H1 (cell line): ENCODE results near the gene KLHL29. TPM values are rescaled to one million over a fixed set of nuclear protein-coding genes. Genes with fewer than 3 reads are reported as not detected.

Experiments
- CTCF ChIA-PET: fragments of 300-600 bp; sonication (Branson Sonifier 250); formaldehyde crosslinking; loops from one replicate; lab custom pipeline; 2021; ENCODE audit not compliant: partially characterized antibody; lab: Charles Lee
- POLR2A ChIA-PET: fragments of 300-600 bp; sonication (Branson Sonifier 250); formaldehyde crosslinking; loops from one replicate; lab custom pipeline; 2021; ENCODE audit warnings: inconsistent platforms; ENCODE audit not compliant: partially characterized antibody; lab: Charles Lee
- DNase-seq, 2 experiments: peaks; one replicate each; pipeline versions ENCODE4 v3.0.0 to v3.0.0-alpha.2; 2010 to 2022; ENCODE audit warnings: low spot score in 2 of 2, low read depth in 1 of 2, mixed read lengths in 1 of 2
- FAIRE-seq: peaks from 2 replicates; lab custom pipeline; 2011; peaks lifted over from hg19 to GRCh38; lab: Jason Lieb, UNC
- H2AFZ ChIP-seq: 2 replicates; pipeline ENCODE4 v1.8.1; 2012; ENCODE audit warnings: low read length, inconsistent platforms
- H2AK5ac ChIP-seq: 2 replicates; pipeline ENCODE4 v1.6.1; 2013; ENCODE audit warnings: low read depth, low read length
- H2BK120ac ChIP-seq: replicated peaks from 2 replicates; pipeline ENCODE3; 2013; ENCODE audit warnings: low read depth, low read length, inconsistent platforms
- H2BK12ac ChIP-seq: 2 replicates; pipeline ENCODE4 v1.6.1; 2013; ENCODE audit warnings: low read depth, low read length
- H2BK15ac ChIP-seq: 2 replicates; pipeline ENCODE4 v1.6.1; 2013; ENCODE audit warnings: low read length
- H2BK20ac ChIP-seq: 2 replicates; pipeline ENCODE4 v1.6.1; 2013; ENCODE audit warnings: low read length
- H2BK5ac ChIP-seq: 2 replicates; pipeline ENCODE4 v1.6.1; 2013; ENCODE audit warnings: low read depth, low read length
- H3K14ac ChIP-seq: 2 replicates; pipeline ENCODE4 v1.6.1; 2013; ENCODE audit warnings: inconsistent platforms; ENCODE audit not compliant: insufficient read length
- H3K18ac ChIP-seq: 2 replicates; pipeline ENCODE4 v1.6.1; 2013; ENCODE audit warnings: low read length; ENCODE audit errors: extremely low read depth
- H3K23ac ChIP-seq: 2 replicates; pipeline ENCODE4 v1.6.1; 2013; ENCODE audit warnings: inconsistent platforms; ENCODE audit not compliant: insufficient read length
- H3K23me2 ChIP-seq: 2 replicates; pipeline ENCODE4 v1.6.1; 2013; ENCODE audit warnings: low read depth, low read length
- H3K27ac ChIP-seq: 2 replicates; pipeline ENCODE4 v1.6.1; 2011; ENCODE audit warnings: low read depth, low read length, inconsistent platforms
- H3K27me3 ChIP-seq, 4 experiments: replicated peaks in 1 of 4; 1 replicate in 1 of 4; 2 replicates in 3 of 4; pipeline versions ENCODE4 v1.6.1 to v1.8.1; 2011 to 2013; ENCODE audit warnings: low read length in 3 of 4, mild to moderate bottlenecking in 3 of 4, inconsistent platforms in 2 of 4, mixed read lengths in 2 of 4, moderate library complexity in 1 of 4; ENCODE audit not compliant: control insufficient read depth in 3 of 4, insufficient read depth in 3 of 4; ENCODE audit errors: extremely low read depth in 1 of 4
- H3K36me3 ChIP-seq, 4 experiments: 2 replicates each; pipeline versions ENCODE4 v1.6.1 to v1.8.1; 2011 to 2013; ENCODE audit warnings: mild to moderate bottlenecking in 4 of 4, low read length in 3 of 4, moderate library complexity in 2 of 4, control low read depth in 1 of 4, inconsistent platforms in 1 of 4; ENCODE audit not compliant: insufficient read depth in 4 of 4, control insufficient read depth in 2 of 4
- H3K4ac ChIP-seq: replicated peaks from 2 replicates; pipeline ENCODE3; 2013; ENCODE audit warnings: low read length, low read depth, mixed read lengths, inconsistent platforms; ENCODE audit not compliant: insufficient read length
- H3K4me1 ChIP-seq, 4 experiments: replicated peaks in 1 of 4; 1 replicate in 1 of 4; 2 replicates in 3 of 4; pipeline versions ENCODE4 v1.6.1 to v1.8.1; 2011 to 2013; ENCODE audit warnings: low read length in 3 of 4, inconsistent platforms in 2 of 4, mixed read lengths in 1 of 4; ENCODE audit not compliant: insufficient read depth in 4 of 4, control insufficient read depth in 3 of 4
- H3K4me2 ChIP-seq, 2 experiments: 2 replicates each; pipeline versions ENCODE4 v1.6.1 to v1.8.1; 2011 to 2013; ENCODE audit warnings: low read depth in 2 of 2, low read length in 2 of 2, control low read depth in 1 of 2, inconsistent platforms in 1 of 2, mild to moderate bottlenecking in 1 of 2; ENCODE audit not compliant: insufficient read depth in 1 of 2
- H3K4me3 ChIP-seq, 4 experiments: fragments of 200-600, 300-600 bp in 1 of 4; sonication (generic), shearing (Covaris generic), sonication (Bioruptor Twin) in 1 of 4; 2 replicates each; pipeline versions ENCODE4 v1.5.1 to v1.8.1; 2011 to 2016; ENCODE audit warnings: low read length in 4 of 4, low read depth in 3 of 4, control low read depth in 2 of 4, inconsistent platforms in 2 of 4, mild to moderate bottlenecking in 2 of 4, mixed read lengths in 1 of 4, moderate library complexity in 1 of 4; ENCODE audit not compliant: insufficient read depth in 2 of 4; ENCODE audit errors: extremely low read depth in 1 of 4
- H3K56ac ChIP-seq: replicated peaks from 2 replicates; pipeline ENCODE3; 2013; ENCODE audit warnings: low read depth, mild to moderate bottlenecking, mixed read lengths, low read length, inconsistent platforms; ENCODE audit not compliant: insufficient read length
- H3K79me1 ChIP-seq: 2 replicates; pipeline ENCODE4 v1.6.1; 2013; ENCODE audit warnings: low read depth, low read length, control low read depth
- H3K79me2 ChIP-seq, 2 experiments: 2 replicates each; pipeline versions ENCODE4 v1.6.1 to v1.8.1; 2012 to 2013; ENCODE audit warnings: low read length in 2 of 2, mild to moderate bottlenecking in 2 of 2, inconsistent platforms in 1 of 2; ENCODE audit not compliant: insufficient read depth in 2 of 2, control insufficient read depth in 1 of 2
- H3K9ac ChIP-seq, 4 experiments: replicated peaks in 1 of 4; 1 replicate in 1 of 4; 2 replicates in 3 of 4; pipeline versions ENCODE4 v1.6.1 to v1.8.1; 2011 to 2013; ENCODE audit warnings: low read depth in 3 of 4, low read length in 3 of 4, control low read depth in 2 of 4, mild to moderate bottlenecking in 2 of 4, moderate library complexity in 2 of 4, inconsistent platforms in 1 of 4; ENCODE audit errors: extremely low read depth in 1 of 4
- H3K9me3 ChIP-seq, 2 experiments: 2 replicates each; pipeline versions ENCODE4 v1.6.1 to v1.8.1; 2012 to 2013; ENCODE audit warnings: mild to moderate bottlenecking in 2 of 2, moderate library complexity in 2 of 2, control low read depth in 1 of 2, inconsistent platforms in 1 of 2, low read depth in 1 of 2, low read length in 1 of 2, mixed read lengths in 1 of 2; ENCODE audit not compliant: insufficient read depth in 2 of 2
- H4K20me1 ChIP-seq, 2 experiments: replicated peaks in 1 of 2; 2 replicates each; pipeline versions ENCODE3 to v1.8.1; 2011 to 2013; ENCODE audit warnings: inconsistent platforms in 2 of 2, low read length in 2 of 2, mild to moderate bottlenecking in 1 of 2; ENCODE audit not compliant: insufficient read depth in 2 of 2, control insufficient read depth in 1 of 2
- H4K5ac ChIP-seq: 2 replicates; pipeline ENCODE4 v1.6.1; 2013; ENCODE audit warnings: low read length, low read depth, mixed read lengths, inconsistent platforms; ENCODE audit not compliant: insufficient read length
- H4K8ac ChIP-seq: 2 replicates; pipeline ENCODE4 v1.8.0; 2013; ENCODE audit warnings: mild to moderate bottlenecking, moderate library complexity, low read length, inconsistent platforms; ENCODE audit not compliant: insufficient read depth; ENCODE audit errors: extremely low read depth
- H4K91ac ChIP-seq: replicated peaks from 2 replicates; pipeline ENCODE3; 2013; ENCODE audit warnings: low read length, mixed read lengths, inconsistent platforms; ENCODE audit not compliant: insufficient read length
- SP4 ChIP-seq: IDR thresholded peaks from 2 replicates; pipeline ENCODE4 v1.6.1; 2012; ENCODE audit warnings: low read length, inconsistent platforms
- WGBS, 2 experiments: shearing (Covaris generic) in 1 of 2; methylation state at CpG; one replicate each; pipeline versions ENCODE4 v1.1.6 to v1.1.7; 2013 to 2015; ENCODE audit warnings: low lambda C conversion rate in 2 of 2, mixed read lengths in 2 of 2, inconsistent platforms in 1 of 2, low coverage in 1 of 2, missing lambda C conversion rate in 1 of 2; ENCODE audit not compliant: insufficient replicate concordance in 2 of 2, insufficient coverage in 1 of 2, insufficient read length in 1 of 2; ENCODE audit errors: extremely low coverage in 1 of 2, missing lambda C conversion rate in 1 of 2; 5-methylcytosine and 5-hydroxymethylcytosine counted together
- polyA plus RNA-seq, 7 experiments: library from polyadenylated mRNA; depleted of rRNA in 3 of 7; stranded (reverse) in 5 of 7; unstranded in 2 of 7; fragments of >200 nt in 5 of 7; fragments of 200-250 nt in 2 of 7; gene quantifications; 1 replicate in 5 of 7; 2 replicates in 1 of 7; 4 replicates in 1 of 7; pipeline versions ENCODE4 v1.2.1 to v1.2.3, GENCODE V29; 2011 to 2013; ENCODE audit warnings: missing spikeins in 2 of 7, mixed read lengths in 2 of 7
- total RNA-seq: library from RNA; stranded (reverse); fragmentation: NEBNext Ultra II Directional; extraction: Animal tissue kit (Norgen Biotek cat#: 25700); gene quantifications from 2 replicates; pipeline ENCODE4 v1.2.1, GENCODE V29; 2021

The KLHL29 gene
- total and polyA plus RNA-seq, 2 of the 8 experiments (the other 6 are each of a cell fraction or from before 2014, with no cell fraction given) = 1.1 to 4.7 TPM

GRCh38 chr2:23388756-23389514 lies 4.0 kb downstream of the KLHL29 start:
- no peak for TF ChIP-seq SP4
- Histone ChIP-seq H3K4ac (no peak overlapping the region), H3K27me3 (peaks cover 23 to 42% (median 34%) of the 10 kb centered on the region in 4 experiments), H3K14ac (no peak overlapping the region), H3K4me1 (peaks cover 0 to 10% (median 2%) of the 10 kb centered on the region in 4 experiments; a peak in 4 of 7 replicates), H3K9ac (no peak overlapping the region), H3K23ac (no peak overlapping the region), H3K18ac (no peak overlapping the region), H3K4me2 (no peak overlapping the region), H2BK12ac (no peak overlapping the region), H4K20me1 (peaks cover 3 to 6% of the 10 kb centered on the region in 2 experiments), H2AK5ac (no peak overlapping the region), H3K36me3 (no peaks in the 10 kb centered on the region; a peak in 1 of 8 replicates), H3K79me2 (no peaks in the 10 kb centered on the region), H2BK20ac (no peak overlapping the region), H3K79me1 (no peaks in the 10 kb centered on the region), H3K4me3 (no peak overlapping the region), H3K23me2 (peaks cover 15% of the 10 kb centered on the region), H3K56ac (no peak overlapping the region), H4K5ac (no peak overlapping the region), H4K91ac (no peak overlapping the region), H4K8ac (no peak overlapping the region), H2AFZ (no peak overlapping the region), H3K9me3 (no peaks in the 10 kb centered on the region), H2BK5ac (no peak overlapping the region), H2BK120ac (no peak overlapping the region), H2BK15ac (no peak overlapping the region), H3K27ac (no peak overlapping the region)
- ChIA-PET POLR2A (no interaction called here), CTCF (interaction anchor here (0.6 to 1.1 kb wide), 3 partner anchors 11 to 259 kb away, joined by 3 to 6 read pairs (median 3); no protein-coding TSS in a partner anchor)
- whole genome bisulfite sequencing, 2 experiments = 91% methylated on average over 4 of the region's 4 CpGs; no CpG with 5 or more reads in 1 of the 2 experiments
- FAIRE-seq (no peak), DNase-seq (no peak)
